GM19043 (cell line): ENCODE results near the gene EFNB3.

Experiments
- ATAC-seq: cut with Tn5 transposase; IDR thresholded peaks from one replicate; pipeline ENCODE4 v1.9.1; 2021; ENCODE audit warnings: low read depth; ENCODE audit not compliant: unreplicated experiment

Gene EFNB3

GRCh38 chr17:7716901-7717755 is 12.1 kb downstream of the EFNB3 start, which contains the start of gene DNAH2:
DNAH2 (plus strand) TSS chr17:7717744; CDS start chr17:7719735, 1,991 bp downstream.
- no peak for ATAC-seq

DNA sequence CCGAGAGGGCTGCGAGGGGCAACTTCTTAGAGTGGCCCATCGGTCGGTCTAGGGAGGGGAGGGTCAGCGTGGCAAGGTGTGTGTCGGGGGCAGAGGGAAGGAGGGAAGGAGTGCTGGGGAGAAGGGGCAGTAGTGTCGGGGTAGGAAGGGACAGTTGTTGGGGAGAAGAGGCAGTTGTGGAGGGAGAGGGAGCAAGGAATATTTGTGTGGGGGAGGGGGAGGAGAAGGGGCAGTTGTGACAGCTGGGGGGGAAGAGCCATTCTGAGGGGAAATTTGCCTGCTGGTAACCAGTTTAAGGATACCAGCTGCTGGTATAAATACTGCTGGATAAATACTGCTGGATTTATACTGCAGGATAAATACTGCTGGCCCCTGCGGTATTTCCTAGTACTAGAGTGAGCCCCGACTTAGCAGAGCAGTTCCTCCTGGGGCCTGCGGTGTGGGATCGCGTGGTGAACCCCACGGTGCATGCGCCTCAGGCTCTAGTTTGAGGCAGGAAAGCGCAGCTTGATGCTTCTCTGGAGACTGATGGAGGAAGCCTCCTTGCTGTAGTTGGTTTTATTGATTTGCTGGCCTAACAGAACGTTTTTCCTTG is 12.9 kb downstream of the EFNB3 start:
- no peak for ATAC-seq

- no peak for ATAC-seq
These were observed 14.7 kb downstream of the EFNB3 start for GRCh38 chr17:7719661-7720060.

DNA sequence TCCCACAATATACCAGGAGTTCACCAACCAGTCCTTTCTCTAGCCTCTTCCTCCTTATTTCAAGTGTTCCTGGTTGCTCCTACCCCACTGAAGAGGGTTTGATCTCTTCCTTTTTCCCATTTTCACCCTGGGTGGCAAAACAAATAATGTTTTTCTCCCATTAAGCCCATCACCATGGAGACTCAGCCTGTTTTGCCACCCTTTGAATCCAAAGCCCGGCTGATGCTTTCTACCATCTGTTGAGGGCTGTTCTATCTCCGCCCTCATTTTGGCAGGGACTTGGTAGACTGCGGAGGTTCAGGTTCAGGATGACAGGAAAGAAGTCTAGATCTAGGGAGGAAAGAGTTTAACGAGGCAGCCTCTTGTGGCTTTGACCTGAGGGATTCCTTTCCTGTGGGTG is 15.1 kb downstream of the EFNB3 start:
- ATAC-seq, result no peak

GRCh38 chr17:7721612-7722011 is 16.6 kb downstream of the EFNB3 start:
- ATAC-seq, result no peak

DNA sequence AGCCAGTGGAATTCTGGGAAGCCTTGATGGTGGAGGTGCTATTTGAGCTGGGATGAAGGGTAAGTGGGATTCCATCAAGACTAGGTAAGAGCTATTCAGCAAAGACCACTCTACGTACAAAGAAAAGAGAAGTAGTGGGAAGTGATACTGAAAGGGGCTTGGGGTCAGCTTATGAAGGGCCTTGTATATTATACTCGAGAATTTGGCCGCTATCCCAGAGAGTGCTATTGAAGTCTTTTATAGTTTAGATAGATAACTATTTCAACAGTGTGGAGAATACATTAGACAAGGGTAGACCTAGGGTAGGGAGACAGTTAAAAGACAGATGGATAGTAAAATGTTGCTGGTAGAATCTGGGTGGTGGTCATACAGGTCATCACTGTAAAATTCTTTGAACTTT is 22.9 kb downstream of the EFNB3 start:
- ATAC-seq, result no peak

DNA sequence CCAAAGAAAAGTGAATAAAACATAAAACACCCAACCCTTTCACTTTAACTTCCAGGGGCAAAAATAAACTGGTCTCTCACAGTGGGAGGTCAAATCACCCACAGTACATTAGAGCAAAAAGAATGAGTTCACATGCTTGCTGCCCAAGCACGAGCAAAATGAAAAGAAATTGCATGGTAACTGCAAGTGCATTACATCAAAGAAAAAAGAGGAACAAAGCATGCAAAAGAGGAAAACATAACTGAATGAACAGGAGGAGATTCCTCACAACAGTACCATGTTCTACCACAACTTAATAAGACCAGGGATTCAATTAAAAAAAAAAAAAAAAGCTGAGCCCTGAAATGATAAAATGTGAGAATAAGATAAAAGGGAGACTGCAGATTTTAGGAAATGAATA is 24.8 kb downstream of the EFNB3 start:
- no peak for ATAC-seq

DNA sequence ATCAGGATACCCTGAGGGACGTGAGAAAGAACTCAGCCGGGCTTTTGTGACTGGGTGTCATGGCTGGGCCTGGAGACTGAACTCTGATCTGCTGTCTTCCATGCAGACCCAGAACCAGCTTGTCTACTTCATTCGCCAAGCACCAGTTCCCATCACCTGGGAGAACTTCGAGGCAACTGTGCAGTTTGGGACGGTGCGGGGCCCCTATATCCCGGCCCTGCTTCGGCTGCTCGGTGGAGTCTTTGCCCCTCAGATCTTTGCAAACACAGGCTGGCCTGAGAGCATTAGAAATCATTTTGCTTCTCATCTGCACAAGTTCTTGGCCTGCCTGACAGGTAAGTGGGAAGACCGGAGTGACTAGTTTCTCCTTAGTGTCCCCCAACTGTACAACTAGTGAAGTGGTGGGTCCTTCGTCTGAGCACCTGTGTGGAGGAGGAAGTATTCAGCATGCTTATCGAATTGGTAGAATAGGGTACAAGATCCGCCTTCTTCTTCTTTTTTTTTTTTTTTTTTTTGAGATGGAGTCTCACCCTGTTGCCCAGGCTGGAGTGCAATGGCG is 28.1 kb downstream of the EFNB3 start:
- ATAC-seq, result no peak

DNA sequence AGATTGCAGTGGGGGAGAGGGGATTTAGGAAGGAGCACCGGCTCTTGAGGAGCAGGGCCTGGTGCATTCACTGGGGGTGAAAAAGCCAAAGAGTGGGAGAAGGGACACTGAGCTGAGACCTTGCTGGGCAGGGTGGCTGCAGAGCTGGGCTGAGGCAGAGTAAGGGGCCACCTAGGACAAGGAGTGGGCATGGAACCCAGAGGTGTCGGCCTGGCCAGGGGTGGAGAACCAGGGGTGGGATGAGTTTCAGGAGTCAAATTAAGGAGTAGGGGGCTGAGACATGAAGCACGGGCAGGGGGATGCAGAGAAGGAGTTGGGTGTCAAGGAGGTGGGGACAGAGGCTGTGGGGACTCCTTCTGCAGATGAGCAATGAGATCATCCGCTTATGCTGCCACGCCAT is 32.6 kb downstream of the EFNB3 start:
- ATAC-seq, result no peak

DNA sequence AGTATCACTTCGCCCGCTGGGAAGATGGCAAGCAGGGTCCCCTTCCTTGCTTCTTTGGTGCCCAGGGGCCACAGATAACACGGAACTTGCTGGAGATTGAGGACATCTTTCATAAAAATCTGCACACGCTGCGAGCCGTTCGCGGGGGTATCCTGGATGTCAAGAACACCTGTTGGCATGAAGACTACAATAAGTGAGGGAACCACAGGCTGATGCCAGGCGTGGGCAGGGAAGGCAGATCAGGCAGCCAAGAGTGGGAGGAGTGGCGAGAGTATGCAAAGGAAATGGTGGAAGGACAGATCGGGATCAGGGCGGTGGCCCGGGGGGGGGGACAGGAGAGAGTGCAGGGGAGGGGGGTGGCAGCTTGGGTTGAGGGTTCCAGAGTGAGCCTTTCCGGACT is 34.7 kb downstream of the EFNB3 start:
- no peak for ATAC-seq

DNA sequence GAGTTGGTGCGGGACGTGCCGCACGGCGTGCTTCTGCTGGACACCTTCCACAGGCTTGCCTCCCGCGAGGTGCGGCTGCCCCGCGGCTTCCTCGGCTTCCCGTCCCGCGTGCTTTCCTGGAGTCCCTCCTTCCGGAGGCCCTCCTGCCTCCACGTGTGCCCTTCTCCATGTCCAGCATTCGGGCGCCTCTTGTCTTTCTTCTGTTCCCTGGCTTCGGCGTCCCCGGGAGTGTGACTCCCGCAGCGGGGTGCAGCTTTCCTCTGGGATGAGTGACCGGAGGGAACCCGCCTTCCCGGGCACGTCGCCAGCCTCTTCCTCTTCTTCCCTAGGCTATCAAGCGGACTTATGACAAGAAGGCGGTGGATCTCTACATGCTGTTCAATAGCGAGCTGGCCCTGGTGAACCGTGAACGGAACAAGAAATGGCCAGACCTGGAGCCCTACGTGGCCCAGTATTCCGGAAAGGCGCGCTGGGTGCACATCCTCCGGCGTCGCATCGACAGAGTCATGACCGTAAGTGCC is 35.5 kb downstream of the EFNB3 start:
- no peak for ATAC-seq

DNA sequence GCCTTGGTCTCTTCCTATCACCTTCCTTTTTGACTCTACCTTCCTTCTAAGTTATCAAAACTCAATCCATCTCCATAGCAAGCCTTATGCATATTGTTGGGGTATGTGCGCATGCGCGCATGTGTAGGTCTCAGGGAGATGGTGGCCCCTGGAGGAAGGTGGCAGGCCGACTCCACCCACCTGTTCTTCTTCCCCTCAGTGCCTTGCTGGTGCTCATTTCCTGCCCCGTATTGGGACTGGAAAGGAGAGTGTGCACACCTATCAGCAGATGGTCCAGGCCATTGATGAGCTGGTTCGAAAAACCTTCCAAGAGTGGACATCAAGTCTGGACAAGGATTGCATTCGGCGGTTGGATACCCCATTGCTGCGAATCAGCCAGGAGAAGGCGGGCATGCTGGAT is 37.7 kb downstream of the EFNB3 start:
- no peak for ATAC-seq

DNA sequence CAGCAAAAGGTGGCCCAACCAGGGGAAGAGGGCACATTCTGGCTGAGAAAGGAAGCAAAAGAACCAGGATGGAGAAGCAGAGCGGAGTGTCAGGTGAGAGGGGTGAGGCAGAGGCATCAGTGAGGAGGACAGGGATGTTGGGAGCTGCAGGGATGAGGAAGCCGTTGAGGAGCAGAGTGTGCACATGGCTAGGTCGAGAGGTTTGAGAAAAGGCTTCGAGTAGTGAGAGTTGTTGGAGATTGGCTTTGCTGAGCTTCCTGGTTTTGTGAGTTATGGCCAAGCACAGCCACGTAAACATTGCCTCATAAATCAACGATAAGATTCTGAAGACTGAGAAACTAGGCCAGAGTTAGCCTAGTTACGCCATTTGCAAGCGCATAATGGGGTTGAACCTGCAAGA is 39.4 kb downstream of the EFNB3 start:
- ATAC-seq, result no peak

DNA sequence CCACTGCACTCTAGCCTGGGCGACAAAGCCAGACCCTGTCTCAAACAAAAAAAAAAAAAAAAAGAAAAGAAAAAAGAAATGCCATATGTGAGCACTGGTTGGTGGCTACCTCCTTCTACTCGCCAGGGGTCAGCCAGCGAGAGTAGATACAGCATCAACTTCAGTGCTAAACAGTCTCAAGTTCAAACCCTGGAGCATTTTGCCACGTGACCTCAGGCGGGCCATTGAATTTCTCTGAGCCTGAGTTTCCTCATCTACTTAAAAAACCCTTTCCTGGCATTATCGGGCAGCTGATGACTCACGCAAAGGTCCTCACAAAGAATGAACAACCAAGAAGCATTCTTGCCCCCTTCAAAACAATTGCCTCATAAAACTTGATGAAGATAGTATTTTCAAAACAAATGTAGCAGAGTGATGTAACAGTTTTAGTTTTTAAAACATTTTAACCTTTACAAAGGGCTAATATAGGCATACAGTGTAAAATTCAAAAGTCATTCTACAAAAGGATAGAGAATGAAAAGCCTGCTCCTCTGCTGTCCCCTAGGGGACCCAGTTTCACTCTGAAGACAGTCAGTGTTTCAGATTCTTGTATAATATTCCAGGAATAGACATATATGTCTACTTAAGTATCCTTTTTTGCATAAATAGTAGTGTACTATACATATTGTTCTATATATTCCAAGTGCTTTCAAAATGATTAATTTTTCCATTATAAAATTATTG is 40.9 kb downstream of the EFNB3 start:
- no peak for ATAC-seq

DNA sequence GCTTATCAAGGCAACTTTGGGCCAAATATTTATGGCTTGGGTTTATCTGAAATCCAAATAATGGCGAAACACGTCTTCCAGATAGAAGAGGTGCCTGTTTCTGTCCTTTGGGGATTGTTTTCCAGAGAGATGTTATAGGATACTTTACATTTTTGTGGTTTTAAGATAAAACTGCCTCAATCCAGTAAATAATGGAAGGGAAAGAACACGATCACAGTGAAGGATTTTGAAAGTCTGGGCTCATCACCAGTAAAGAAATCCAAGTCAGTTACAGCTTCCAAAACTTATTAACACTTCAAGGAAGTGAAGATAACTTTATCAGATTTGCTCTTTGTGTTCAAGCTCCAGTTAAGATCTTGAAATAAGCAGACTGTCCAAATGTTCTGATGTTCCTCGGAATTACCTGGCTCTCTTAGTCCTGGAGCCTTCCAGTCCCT is 42.7 kb downstream of the EFNB3 start:
- no peak for ATAC-seq

GRCh38 chr17:7748076-7748775 is 43.2 kb downstream of the EFNB3 start:
- ATAC-seq, result no peak

- no peak for ATAC-seq
These were observed 45.4 kb downstream of the EFNB3 start for GRCh38 chr17:7750321-7750821.

GRCh38 chr17:7754656-7755055 is 49.7 kb downstream of the EFNB3 start:
- no peak for ATAC-seq

DNA sequence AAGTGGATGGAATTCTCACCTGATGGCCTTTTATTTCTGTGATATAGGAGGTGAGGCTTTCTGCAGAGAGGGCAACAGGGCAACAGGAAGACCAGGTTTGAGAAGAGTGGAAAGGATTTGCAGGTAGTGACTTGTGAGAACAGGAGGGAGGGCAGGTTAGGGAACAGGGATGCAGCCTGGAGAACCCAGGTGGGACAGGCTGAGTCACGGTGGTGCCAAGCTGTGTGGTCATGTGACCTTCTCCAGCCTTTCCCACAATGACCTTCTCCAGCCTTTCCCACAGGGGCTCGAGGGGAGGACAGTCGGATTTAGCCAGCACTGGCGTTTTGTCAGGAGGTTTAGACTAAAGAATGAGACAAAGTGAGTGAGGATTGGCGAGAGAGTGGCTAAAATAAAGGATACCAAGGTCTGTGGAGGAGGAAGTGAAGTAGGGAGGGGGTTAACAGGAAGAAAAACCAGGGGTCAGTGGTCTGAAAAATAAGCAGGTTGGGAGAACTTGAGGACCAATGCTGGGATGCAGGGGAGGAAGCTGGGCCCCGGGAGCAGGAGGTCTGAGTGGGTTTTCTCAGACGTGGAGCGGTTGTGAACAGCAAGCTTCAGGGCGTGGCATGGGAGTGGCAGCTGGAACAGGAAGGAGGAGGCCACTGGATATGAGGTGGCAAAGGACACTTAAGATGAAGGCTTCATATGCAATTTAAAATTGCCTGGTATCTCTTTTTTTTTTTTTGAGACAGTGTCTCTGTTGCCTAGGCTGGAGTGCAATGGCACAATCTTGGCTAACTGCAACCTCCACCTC is 50.3 kb downstream of the EFNB3 start:
- ATAC-seq, result no peak
